PFSK-1 (cell line): ENCODE results near the gene PEBP1.

Experiments
- FOXP2 ChIP-seq: optimal IDR thresholded peaks from 2 replicates; pipeline ENCODE3; 2011; ENCODE audit warnings: borderline replicate concordance, control low read depth, inconsistent platforms; ENCODE audit not compliant: insufficient read depth; ENCODE audit errors: extremely low read length, extremely low read depth
- POLR2AphosphoS5 ChIP-seq: IDR thresholded peaks from 2 replicates; pipeline ENCODE4 v1.6.1; 2012; ENCODE audit warnings: low read depth, mild to moderate bottlenecking, control low read depth, low read length, moderate library complexity
- REST ChIP-seq, 2 experiments: IDR thresholded peaks; 2 replicates each; pipeline versions ENCODE4 v1.6.1 to v1.8.0; 2011 to 2012; ENCODE audit warnings: low read depth in 2 of 2, low read length in 2 of 2, control low read depth in 1 of 2, inconsistent platforms in 1 of 2, mild to moderate bottlenecking in 1 of 2, moderate library complexity in 1 of 2; ENCODE audit not compliant: insufficient read depth in 1 of 2
- SIN3A ChIP-seq: IDR thresholded peaks from 2 replicates; pipeline ENCODE4 v1.6.1; 2012; ENCODE audit warnings: mild to moderate bottlenecking, low read length, moderate library complexity, borderline replicate concordance; ENCODE audit not compliant: insufficient read depth
- TAF1 ChIP-seq: IDR thresholded peaks from 2 replicates; pipeline ENCODE4 v1.6.1; 2012; ENCODE audit warnings: low read length, control low read depth, borderline replicate concordance; ENCODE audit not compliant: insufficient read depth

PEBP1 gene

GRCh38 chr12:118136559-118137003, 657 bp downstream of the PEBP1 start:
- TF ChIP-seq POLR2AphosphoS5 (no peak), TAF1 (no peak), SIN3A (peak; percentile 33; the same call in 1 of the 2 replicates)

DNA sequence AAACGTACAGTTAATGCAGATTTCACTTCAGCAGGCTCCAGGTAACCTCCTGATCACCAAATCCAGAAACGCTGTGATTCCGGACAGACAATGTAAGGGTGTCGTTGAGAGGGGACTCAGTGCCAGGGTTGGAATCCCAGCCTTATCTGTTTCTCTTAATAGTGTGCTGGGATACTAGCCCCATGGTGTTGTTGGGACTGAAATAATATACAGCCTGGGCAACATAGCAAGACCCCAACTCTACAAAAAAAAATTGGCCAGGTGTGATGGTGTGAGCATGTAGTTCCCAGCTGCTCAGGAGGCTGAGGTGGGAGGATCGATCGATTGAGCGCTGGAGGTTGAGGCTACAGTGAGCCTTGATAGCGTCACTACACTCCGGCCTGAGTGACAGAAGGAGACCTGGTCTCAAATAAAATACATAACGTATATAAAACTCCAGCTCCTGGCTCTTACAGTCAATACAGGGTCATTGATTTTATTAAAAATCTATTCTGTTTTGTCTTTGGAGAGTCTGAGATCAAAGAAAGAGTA, 1.3 kb downstream of the PEBP1 start:
- TF ChIP-seq FOXP2 (no peak), REST (IDR thresholded peaks at IDR 0.05; ENCODE audit: insufficient read depth in 1 of 2, low read depth in 2 of 2, low read length in 2 of 2) (no peak), TAF1 (no peak), POLR2AphosphoS5 (no peak), SIN3A (no peak)

GRCh38 chr12:118140825-118141224, 4.9 kb downstream of the PEBP1 start:
- TF ChIP-seq FOXP2 (no peak), TAF1 (no peak), REST (IDR thresholded peaks at IDR 0.05; ENCODE audit: insufficient read depth in 1 of 2, low read depth in 2 of 2, low read length in 2 of 2) (no peak), POLR2AphosphoS5 (no peak), SIN3A (no peak)

DNA sequence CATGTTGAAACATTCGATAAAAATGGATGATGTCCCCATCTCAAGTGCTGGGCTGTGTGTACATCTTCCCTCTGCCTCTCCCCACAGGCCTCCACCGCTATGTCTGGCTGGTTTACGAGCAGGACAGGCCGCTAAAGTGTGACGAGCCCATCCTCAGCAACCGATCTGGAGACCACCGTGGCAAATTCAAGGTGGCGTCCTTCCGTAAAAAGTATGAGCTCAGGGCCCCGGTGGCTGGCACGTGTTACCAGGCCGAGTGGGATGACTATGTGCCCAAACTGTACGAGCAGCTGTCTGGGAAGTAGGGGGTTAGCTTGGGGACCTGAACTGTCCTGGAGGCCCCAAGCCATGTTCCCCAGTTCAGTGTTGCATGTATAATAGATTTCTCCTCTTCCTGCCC, 8.6 kb downstream of the PEBP1 start:
- no peak for TF ChIP-seq TAF1
- TF ChIP-seq SIN3A, result no peak
- no peak for TF ChIP-seq POLR2AphosphoS5
- TF ChIP-seq FOXP2, result no peak
- TF ChIP-seq REST (IDR thresholded peaks at IDR 0.05; ENCODE audit: insufficient read depth in 1 of 2, low read depth in 2 of 2, low read length in 2 of 2), result no peak

GRCh38 chr12:118145113-118145797, 9.3 kb downstream of the PEBP1 start:
- TF ChIP-seq TAF1 (no peak), SIN3A (no peak), POLR2AphosphoS5 (no peak), FOXP2 (no peak), REST (IDR thresholded peaks at IDR 0.05; ENCODE audit: insufficient read depth in 1 of 2, low read depth in 2 of 2, low read length in 2 of 2) (no peak)
